ENCODE measurements around the gene ZBTB3.

DNA sequence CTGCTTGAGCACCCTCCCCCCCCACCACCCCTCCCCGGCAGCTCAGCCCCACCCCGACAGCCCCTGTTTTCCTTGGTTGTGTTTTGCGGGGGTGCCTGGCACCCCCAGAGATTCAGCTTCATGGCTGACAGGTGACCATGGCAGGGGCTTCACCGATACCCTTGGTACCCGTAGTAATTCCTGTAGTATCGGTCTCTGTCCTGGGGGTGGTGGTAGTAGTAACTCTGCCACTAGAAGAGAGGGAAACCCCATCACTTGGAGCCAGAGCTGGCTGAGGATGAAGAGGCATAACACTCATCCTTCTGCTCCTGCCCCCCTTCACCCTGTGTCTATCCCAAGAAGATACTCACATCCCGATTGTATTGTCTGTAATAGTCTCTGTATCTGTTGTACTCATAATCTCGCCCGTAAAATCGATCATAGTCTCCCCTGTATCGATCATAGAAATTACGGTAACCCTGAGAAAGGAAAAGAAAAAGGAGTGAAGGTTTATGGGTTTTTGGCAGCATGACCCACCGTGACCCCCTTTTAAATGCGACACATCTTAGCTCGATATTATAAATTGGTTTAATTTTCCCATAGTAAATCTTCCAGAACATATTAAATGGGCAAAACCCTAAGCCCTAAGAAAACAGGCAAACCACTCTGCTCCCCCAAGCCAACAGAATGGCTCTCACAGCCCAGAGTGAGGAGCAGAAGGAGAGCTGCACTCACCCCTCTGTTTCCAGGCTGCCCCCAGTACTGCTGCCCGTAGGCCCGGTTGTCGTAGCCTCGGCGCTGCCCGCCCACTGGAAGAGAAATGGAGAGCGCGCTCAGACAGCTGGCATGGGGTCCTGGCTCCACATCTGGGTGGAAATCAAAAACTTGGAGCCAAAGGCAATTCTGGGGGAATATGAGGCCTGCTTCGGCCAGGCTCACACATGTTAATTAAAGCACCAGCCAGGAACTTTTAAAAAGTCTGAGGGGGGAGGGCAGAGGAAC, 38.5 kb downstream of the ZBTB3 start:
- TF ChIP-seq CTCF (IDR thresholded peaks at IDR 0.05) (no peak), POLR2A (IDR thresholded peaks at IDR 0.05) (no peak)
